Stimulated activated CD4-positive, alpha-beta T cell treated with anti-CD3 and anti-CD28 coated beads, Interleukin-15, amount 100 ng/mL, for 24 hours (primary cell): ENCODE measurements around the gene TAS2R60.
"Not testable (repeated sequence)": the region's sequence is repeated elsewhere in the genome, so short reads cannot be mapped to it uniquely, and the experiment has no call there.

Experiments
- DNase-seq: peaks from one replicate; pipeline ENCODE4 v3.0.0-alpha.2; 2020

Gene TAS2R60

DNA sequence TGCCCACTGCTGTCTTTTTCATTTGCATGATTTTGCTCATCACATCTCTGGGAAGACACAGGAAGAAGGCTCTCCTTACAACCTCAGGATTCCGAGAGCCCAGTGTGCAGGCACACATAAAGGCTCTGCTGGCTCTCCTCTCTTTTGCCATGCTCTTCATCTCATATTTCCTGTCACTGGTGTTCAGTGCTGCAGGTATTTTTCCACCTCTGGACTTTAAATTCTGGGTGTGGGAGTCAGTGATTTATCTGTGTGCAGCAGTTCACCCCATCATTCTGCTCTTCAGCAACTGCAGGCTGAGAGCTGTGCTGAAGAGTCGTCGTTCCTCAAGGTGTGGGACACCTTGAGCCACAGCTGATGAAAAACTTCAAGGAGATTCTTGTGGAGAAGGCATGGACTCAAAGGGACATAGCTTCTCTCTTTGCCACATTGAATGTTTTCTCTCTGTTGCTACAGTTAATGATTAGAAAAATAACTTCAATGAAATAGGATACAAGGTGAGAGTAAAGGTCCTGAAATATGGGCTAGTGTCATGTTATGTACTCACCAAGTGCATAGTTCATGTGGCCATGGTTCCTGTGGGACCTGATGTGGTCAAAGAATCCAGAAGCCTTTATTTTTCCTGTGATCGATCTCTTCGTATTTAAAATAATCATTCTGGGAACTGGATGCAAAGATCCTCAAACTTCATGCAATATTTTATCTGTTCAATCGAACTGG is 970 bp downstream of the TAS2R60 start:
- DNase-seq: no peak

DNA sequence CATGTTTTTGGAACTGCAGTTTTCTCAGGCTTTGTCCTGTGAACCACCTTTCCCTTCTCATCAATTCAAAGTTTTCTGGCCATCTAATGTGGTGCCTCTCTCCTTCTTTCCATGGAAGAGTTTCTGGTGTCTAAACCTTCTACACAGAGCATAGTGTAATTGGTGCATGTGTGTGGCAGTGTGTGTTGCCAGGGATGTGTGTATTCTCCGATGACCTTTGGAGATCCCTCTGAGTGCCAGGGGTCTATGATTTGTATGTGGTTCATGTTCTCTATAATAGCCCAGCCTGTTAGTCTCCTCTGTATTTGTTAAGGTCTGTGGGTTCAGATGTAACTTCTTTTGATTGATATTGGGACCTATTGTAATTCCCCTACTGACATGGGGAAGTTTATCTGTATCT is 1.5 kb downstream of the TAS2R60 start:
- no peak for DNase-seq

DNA sequence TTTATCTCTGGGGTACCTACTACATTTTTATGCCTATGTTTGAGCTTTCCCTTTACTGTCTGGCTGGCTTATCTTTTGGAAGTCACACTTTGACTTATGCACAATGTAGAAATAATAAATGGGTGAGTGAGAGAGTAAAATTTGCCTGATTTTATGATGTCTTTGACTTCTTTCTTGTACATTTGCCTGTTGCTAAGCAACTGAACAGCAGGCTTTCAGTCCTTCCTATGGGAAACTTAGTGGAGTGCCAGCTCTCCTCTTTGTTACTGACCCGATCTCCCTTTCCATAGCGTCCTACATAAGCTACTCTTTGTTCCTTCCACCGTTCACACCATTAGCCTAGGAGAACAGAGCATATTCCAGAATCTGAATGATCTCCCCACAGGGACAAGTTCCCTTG is 4.2 kb downstream of the TAS2R60 start:
- no peak for DNase-seq

DNA sequence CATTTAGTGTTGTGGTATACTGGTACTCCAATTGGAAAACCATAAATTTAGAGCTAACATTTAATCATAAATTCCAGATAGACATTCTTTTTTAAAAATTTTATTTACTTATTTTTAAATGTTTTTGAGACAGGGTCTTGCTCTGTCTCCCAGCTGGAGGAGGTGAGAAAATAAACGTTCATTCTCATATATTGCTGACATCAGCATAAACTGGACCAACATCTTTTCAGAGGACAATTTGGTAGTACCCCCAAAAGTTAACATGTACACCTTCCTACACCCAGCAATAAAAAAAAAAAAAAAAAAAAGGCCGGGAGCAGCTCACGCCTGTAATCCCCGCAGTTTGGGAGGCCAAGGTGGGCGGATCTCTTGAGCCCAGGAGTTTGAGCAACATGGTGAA is 5.2 kb downstream of the TAS2R60 start:
- no peak for DNase-seq

DNA sequence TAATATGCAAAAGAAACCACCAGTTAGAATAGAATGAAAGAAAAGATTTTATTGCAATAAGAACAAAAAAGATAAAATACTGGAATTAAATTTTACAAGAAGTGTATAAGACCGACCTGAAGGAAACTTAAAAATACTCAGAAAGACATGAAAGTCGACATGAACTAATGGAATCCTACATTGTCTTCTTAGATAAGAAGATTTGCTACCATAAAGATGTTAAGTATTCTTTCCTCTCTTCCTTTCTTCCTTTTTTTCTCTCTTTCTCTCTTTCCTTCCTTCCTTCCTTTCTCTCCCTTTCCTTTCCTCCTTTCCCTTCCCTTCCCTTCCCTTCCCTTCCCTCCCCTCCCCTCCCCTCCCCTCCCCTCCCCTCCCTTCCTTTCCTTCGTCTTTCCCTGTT is 6.5 kb downstream of the TAS2R60 start:
- no peak for DNase-seq

DNA sequence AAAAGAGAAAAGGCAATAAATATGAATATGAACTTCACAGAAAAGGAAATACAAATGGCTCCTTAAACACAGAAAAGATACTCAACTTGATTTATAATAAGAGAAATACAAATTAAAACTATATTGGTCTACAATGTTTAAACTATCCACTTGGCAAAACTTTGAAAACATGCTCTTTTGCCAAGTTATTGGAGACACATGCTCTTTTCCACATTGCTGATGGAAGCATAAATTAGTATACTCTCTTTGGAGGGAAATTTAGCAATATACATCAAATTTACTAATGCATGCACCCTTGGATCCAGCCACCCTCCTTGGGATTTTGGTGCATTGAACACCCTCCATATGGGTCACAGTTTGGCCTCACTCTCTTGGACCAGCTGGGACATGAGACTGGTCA is 7.9 kb downstream of the TAS2R60 start:
- DNase-seq: no peak

DNA sequence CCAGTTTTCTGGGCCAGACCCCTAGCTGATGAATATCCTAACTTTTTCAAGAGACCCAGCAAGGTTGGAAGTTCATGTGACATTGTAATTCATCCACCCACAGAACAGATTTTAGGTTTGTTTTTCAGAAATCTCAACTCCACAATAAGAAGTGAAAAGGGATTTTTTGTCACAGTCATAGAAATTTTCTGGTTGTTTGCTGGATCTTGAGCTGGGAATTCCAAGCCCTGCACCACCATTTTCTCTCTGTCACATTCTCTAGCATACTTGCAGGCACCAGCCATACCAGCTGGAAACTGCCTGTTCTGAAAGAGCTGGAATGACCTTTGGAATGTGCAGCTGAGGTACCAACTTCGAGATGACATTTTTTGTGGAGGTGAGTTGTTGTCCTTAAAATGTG is 8.5 kb downstream of the TAS2R60 start:
- DNase-seq: no peak

DNA sequence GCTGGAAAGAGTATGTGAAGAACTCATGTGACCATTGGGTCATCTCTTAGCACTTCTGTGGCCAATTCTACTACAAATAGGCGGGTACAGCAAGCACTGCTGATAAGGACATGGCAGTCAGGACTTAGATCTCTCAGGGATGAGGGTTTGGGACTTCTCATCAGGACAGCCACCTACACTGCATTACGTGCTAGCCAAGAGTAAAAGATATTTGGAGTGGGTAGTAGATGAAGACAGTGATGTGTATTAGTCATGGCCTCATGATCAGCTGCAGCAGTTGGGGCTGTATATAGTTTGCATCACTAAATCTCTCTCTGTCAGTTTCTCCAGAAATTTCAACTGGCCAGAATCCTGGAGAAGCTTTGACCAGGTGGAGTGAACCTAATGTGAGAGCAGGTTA is 9.2 kb downstream of the TAS2R60 start:
- no peak for DNase-seq

DNA sequence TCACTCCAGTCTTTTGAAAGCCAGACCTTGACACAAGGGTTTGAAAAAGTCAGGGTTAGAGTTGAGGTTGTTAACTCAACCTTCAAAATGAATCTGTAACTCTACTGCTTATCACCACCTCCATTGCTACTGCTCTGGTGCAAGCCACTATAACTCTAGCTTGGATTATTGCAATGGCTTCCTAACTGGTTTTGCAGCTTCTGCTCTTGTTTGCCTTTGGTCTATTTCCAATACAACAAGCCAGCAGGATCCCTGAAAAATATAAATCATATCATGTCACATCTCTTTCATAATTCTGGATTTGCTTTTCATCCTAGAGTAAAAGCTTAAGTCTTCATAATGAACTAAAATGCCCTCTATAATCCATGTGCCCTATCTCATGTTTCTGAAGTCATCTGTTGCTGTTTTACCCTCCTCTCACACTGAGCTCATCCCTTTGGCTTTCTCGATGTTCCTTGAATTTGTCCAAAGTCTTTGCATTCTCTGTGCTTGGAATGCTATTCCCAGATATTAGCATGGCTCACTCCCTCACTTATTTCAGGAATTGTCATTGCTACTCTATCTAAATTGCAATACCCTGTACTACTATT is 10.9 kb downstream of the TAS2R60 start:
- no peak for DNase-seq

DNA sequence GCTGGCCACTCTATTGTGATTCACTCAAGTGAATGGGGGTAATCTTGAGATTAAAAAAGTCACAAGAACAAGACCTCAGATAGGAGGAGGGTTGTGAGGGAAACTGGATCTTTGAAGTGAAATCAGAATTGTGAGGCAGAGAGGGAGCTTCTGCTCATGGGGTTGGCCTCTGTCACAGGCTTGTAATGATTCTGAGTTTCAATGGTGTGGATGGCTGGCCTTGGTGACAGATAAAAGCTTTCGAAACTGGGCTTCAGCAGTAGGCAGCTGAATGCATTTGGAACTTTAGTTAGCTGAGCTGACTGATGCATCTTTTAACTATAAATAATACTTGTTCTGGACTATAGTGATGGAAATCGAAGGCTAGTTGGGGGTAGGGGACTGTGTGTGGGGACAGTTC is 12.2 kb downstream of the TAS2R60 start:
- no peak for DNase-seq

DNA sequence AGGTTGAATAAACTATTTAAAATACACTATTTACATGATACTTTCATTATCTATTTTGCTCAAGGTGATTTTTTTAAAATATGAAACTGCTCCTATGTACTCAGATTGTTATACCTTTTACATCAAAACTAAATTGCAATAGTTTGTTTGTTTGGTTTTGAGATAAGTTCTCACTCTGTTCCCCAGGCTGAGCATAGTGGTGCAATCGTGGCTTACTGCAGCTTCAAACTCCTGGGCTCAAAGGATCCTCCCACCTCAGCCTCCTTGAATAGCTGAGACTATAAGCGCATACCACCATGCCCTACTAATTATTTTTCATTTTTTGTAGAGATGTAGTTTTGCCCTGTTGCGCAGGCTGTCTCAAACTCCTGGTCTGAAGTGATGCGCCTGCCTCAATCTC is 12.7 kb downstream of the TAS2R60 start:
- DNase-seq: no peak

DNA sequence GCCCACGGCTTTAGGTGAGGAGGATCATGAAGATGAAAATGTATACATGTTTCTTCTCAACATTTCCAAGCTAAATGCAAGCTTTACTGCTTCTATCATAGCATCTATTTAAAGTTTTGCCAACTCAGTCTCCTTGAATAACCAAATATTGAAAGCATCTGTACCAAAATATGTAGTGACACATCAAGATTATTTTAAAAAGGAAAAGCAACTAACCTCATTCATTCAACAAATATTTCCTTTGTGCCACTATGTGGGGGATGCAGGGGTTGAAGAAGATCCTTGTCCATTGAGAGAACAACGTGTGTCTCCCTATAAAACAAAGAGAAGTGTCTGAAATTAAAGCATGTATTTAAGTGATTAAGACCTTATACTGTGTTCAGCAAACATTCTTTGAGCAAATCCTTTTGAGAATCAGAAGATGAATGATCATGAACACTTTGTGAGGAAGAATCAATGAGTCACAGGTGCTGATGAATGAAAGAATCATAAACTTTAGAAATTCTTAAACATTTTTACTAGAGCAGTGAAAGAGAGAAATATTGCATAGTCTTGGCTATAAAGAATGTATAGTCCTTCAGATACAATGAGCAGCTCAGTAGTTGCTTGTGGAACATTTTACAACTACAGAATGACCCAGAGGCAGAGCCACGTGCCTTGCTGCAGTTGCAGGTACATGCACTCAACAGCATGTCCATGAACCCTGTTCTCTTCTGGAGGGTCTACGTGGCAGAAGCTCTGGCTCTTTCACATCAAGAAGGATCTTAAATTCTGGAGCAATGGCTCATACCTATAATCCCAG is 13.9 kb downstream of the TAS2R60 start:
- no peak for DNase-seq

DNA sequence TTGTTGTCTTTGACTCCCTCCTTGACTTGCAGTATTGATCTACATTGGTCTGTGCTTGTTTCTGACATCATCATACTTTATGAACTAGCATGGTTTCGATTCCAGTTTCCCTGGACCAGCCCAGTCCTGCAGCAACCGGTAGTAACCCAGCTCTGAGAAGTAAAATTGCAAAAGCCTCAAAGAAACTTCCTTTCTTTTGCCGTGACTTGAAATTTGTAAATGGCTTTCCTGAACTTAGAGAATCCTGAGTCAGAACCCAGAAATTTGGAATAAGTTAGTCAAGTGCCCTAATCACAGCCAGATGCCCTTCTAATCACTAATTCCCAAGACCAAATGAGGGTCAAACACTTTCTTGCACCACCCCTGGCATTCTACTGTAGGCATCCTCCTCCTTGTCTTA is 15.0 kb downstream of the TAS2R60 start:
- DNase-seq: no peak

DNA sequence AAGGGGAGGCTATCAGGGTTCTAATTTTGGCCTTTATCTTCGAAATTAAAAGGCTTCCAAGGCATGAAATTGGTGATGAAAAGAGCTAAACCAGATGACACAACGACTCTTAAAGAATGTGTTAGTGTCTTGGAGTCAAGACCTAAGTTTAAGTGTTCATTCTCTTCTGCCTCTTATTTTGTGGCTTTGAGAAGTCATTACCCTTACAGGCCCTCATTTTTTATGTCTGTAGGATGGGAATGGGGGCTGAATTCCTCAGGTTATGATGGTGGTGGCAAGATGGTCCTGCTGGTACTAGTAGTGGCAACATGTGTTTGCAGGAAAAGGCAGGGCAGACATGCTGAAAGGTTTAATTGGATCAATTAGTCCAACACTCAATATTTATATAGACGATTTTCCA is 15.4 kb downstream of the TAS2R60 start:
- DNase-seq: no peak

DNA sequence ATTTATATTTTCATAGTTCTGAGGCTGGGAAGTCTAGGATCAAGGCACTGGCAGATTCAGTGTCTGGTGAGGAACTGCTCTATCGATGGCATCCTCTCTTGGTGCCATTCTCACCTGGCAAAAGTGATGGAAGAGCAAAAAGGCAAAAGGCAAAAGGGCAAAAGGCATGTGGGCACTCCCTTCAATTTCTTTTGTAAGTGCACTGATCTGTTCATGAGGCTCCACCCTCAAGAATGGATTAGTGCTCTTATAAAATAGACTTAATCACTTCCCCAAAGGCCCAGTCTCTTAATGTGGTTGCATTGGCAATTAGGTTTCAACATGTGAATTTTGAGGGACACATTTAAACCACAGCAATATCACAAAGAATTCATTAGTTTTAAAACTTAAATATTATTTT is 16.1 kb downstream of the TAS2R60 start:
- DNase-seq: no peak

DNA sequence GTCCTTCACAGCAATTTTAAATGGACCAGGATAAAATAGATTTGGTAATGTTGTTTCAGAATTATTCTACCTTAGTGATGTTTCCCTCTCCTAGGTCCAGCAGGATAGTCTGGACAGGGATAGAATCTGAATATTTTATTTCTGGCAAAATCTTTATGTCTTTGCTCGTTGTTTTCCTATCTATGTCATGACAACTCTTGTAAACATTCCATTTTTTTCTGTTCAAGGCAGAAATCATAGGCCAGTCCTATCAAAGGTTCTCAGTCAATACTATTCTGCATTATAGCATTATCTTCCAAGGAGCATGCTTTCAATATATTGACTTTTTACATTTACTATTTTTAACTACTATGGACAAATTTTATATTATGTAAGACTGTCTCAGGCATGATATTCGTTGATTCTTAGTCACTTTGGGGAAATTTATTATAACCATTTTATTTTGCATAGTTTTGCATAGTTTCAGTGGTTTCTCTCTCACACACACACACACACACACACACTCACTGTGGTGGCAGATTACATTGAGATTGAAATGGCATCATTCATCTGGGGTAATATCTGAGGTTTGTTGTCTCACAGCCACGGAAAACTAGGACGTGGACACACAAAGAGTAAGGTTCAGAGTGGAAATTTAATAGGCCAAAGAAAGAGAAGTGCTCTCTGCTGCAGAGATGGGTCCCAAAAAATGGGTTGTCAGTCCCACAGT is 17.2 kb downstream of the TAS2R60 start:
- DNase-seq: no peak

DNA sequence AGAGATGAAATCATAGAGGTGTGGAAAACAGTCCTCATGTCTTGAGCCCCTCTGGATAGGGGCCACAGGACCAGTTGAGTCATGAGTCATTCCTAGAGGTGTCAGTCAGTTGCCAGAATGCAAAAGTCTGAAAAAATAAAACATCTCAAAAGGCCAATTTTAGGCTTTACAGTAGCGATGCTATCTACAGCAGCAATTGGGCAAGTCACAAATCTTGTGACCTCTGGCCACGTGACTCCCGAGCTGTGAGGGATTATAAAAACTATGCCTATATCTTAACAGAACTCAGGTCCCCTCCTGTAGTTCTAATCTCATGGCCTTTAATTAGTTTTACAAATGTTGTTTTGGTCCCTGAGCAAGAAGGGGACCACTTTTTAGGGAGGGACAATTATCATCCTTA is 18.8 kb downstream of the TAS2R60 start:
- no peak for DNase-seq

DNA sequence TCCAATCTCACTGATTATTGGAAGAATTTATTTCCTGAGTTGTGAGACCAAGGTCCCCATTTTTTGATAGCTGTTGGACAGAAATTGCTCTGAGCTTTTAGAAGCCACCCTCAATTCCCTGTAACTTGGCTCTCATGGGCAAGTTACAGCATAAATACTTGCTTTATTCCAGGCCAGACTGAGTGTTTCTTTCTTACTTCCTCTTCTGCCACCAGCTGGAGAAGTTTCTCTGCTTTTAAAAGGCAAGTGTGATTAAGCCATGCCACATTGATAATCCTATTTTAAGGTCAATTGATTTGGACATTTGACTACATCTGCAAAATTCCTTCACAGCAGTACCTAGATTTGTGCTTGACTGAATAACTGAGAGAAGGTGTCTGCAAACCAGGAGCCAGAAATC is 20.3 kb downstream of the TAS2R60 start:
- DNase-seq: no peak

DNA sequence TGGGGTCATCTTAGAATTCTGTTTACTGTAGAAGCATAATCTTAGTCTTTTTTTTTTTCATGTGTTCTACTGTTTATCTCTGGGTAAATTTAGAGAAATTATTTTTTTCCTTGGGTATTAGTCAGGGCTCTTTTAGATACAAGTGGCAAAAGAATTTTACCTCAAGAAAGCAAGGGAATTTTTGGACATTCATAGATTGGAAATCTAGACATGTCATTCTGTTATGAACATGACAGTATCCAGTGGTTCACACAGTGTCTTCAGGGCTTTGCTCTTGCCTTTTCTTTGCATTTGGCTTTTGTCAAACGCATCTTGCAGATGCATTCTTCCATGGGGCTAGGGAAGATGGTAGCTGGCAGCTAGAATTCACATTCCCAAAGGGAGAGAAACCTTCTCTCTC is 20.7 kb downstream of the TAS2R60 start:
- DNase-seq: no peak

DNA sequence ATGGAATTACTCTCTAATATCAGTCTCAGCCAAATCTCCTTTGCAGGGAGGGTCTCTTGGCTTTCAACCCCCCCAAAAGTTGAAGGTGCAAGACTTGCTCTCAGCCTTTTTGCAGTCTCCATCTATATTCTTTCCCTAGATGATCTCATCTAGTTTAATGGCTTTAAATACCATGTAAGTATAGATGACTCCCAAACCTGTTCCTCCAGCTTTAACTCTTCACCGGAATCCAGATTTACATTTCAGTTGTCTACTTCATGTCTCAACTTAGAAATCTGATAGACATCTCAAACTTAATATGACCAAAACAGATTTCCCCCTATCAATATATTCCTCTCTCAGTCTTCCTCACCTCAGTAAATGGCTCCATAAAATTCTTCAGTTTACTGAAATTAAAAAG is 24.5 kb downstream of the TAS2R60 start:
- DNase-seq: no peak

DNA sequence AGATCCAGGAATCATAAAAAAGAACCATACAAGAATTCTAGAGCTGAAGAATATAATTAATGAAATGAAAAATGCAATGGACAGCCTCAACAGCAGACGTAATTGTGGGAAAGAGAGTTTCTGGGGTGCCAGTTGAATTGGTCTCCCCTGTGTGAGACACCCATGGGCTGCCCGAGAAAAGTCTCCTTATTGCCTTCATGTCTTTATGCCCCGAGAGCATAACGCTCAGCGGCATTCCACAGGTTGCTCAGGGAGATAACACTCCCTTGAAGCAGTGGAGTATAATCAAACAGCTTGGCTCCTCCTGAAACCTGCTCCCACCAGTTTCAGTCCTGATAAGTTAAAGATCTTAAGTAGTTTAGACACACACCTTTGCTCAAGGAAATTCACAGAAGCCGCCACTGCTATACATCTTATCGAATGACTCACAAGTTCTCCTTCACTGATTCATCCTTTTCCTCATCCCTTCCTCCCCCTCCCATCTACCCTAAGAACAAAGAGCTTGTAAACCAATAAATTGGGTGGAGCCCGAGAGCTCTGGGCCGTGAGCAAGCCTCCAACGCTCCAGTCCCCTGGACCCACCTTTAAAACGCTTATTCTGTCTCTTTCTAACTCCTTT is 28.9 kb downstream of the TAS2R60 start:
- not testable (repeated sequence) for DNase-seq

DNA sequence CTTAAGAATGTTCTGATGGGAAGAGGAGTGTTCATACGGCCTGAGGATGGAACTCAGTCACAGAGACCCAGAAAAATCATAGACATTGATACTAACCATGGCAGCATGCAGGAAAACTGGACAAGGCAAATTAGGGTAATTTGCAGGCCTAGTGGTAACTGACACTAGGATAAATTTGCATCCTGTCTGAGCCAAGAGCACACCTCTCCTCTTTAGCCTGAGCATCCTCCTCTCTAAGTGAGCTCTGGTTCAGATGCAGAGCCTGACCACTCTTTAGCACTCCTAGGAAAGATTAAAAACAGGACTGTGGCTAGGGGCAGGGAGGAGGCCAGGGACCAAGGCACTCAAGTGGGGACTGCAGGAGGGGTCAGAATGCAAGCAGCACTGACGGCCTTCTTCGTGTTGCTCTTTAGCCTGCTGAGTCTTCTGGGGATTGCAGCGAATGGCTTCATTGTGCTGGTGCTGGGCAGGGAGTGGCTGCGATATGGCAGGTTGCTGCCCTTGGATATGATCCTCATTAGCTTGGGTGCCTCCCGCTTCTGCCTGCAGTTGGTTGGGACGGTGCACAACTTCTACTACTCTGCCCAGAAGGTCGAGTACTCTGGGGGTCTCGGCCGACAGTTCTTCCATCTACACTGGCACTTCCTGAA is 34.4 kb downstream of the TAS2R60 start, which contains the start of gene TAS2R41:
Gene TAS2R41, plus strand, starts transcription at position 373 of the 650 bp plus-strand sequence. Its CDS starts 0 bp downstream, at position 373.
- DNase-seq: no peak
